HG02763 (cell line): Measurements from ENCODE around the gene NPRL2.

Experiments used
- ATAC-seq: cut with Tn5 transposase; IDR thresholded peaks from one replicate; pipeline ENCODE4 v1.9.1; 2021; ENCODE audit warnings: mild to moderate bottlenecking, moderate library complexity; ENCODE audit not compliant: unreplicated experiment

NPRL2 gene

GRCh38 chr3:50351323-50351697, 735 bp upstream of the NPRL2 start:
- no peak for ATAC-seq

GRCh38 chr3:50350213-50350526, 405 bp downstream of the NPRL2 start:
- ATAC-seq, result no peak

GRCh38 chr3:50347187-50347813, 3.3 kb downstream of the NPRL2 start:
- ATAC-seq, result no peak

- no peak for ATAC-seq
Measured at GRCh38 chr3:50345586-50346234, 4.9 kb downstream of the NPRL2 start, which contains the start of gene ZMYND10. ZMYND10 (minus strand) TSS chr3:50345732; CDS start chr3:50345579, 153 bp downstream.

GRCh38 chr3:50345008-50345407, 5.6 kb downstream of the NPRL2 start:
- ATAC-seq, result no peak

GRCh38 chr3:50342813-50343633, 7.6 kb downstream of the NPRL2 start:
- ATAC-seq, result no peak

- no peak for ATAC-seq
Measured at GRCh38 chr3:50341996-50342650, 8.5 kb downstream of the NPRL2 start.

GRCh38 chr3:50341537-50341936, 9.0 kb downstream of the NPRL2 start:
- ATAC-seq, result no peak

- ATAC-seq, result no peak
Measured at GRCh38 chr3:50340448-50341329, 9.9 kb downstream of the NPRL2 start, which contains the start of gene RASSF1. RASSF1 (minus strand) TSS chr3:50340836; CDS start chr3:50340805, 31 bp downstream.

GRCh38 chr3:50340147-50340447, 10.5 kb downstream of the NPRL2 start:
- no peak for ATAC-seq

GRCh38 chr3:50339485-50340146, 11.0 kb downstream of the NPRL2 start:
- no peak for ATAC-seq

GRCh38 chr3:50338965-50339364, 11.6 kb downstream of the NPRL2 start:
- no peak for ATAC-seq

GRCh38 chr3:50337175-50337861, 13.3 kb downstream of the NPRL2 start:
- peak; percentile 78 for ATAC-seq

- ATAC-seq, result peak; percentile 36
Measured at GRCh38 chr3:50336452-50337174, 14.0 kb downstream of the NPRL2 start.

GRCh38 chr3:50334339-50335075, 16.1 kb downstream of the NPRL2 start:
- ATAC-seq, result no peak

GRCh38 chr3:50333744-50334328, 16.7 kb downstream of the NPRL2 start:
- ATAC-seq, result no peak

GRCh38 chr3:50331364-50331907, 19.1 kb downstream of the NPRL2 start:
- no peak for ATAC-seq
